Jurkat, Clone E6-1 (cell line): ENCODE data around the gene MNX1.

ENCODE experiments used
- DNase-seq: peaks from one replicate; pipeline ENCODE4 v3.0.0-alpha.2; 2011; ENCODE audit warnings: low read depth, low spot score
- H3K4me3 ChIP-seq: 2 replicates; pipeline ENCODE4 v1.5.1; 2011; ENCODE audit warnings: mild to moderate bottlenecking, low read length, control low read depth, moderate library complexity

Gene MNX1

GRCh38 chr7:157035302-157035701 is 24.8 kb upstream of the MNX1 start:
- no peak for DNase-seq
- no peak overlapping the region for H3K4me3 ChIP-seq

- H3K4me3 ChIP-seq: no peak overlapping the region
- no peak for DNase-seq
Observed at GRCh38 chr7:157033483-157034473, 23.3 kb upstream of the MNX1 start.

- no peak for DNase-seq
Observed at GRCh38 chr7:157032644-157033482, 22.4 kb upstream of the MNX1 start.

GRCh38 chr7:157032128-157032527 is 21.7 kb upstream of the MNX1 start:
- no peak for DNase-seq
- H3K4me3 ChIP-seq: no peak overlapping the region

More at GRCh38 chr7:157032644-157033482, 22.4 kb upstream of the MNX1 start:
- no peak overlapping the region for H3K4me3 ChIP-seq

GRCh38 chr7:157028199-157028903 is 17.9 kb upstream of the MNX1 start:
- H3K4me3 ChIP-seq: no peak overlapping the region
- DNase-seq: no peak

- no peak overlapping the region for H3K4me3 ChIP-seq
- DNase-seq: no peak
Observed at GRCh38 chr7:157027568-157028198, 17.2 kb upstream of the MNX1 start.

GRCh38 chr7:157024716-157025115 is 14.3 kb upstream of the MNX1 start:
- no peak for DNase-seq

GRCh38 chr7:157023589-157023905 is 13.1 kb upstream of the MNX1 start:
- no peak for DNase-seq

More at GRCh38 chr7:157024716-157025115, 14.3 kb upstream of the MNX1 start:
- H3K4me3 ChIP-seq: no peak overlapping the region

GRCh38 chr7:157022681-157023588 is 12.5 kb upstream of the MNX1 start:
- no peak overlapping the region for H3K4me3 ChIP-seq
- no peak for DNase-seq

More at GRCh38 chr7:157023589-157023905, 13.1 kb upstream of the MNX1 start:
- H3K4me3 ChIP-seq: no peak overlapping the region

GRCh38 chr7:157021871-157022680 is 11.6 kb upstream of the MNX1 start:
- no peak overlapping the region for H3K4me3 ChIP-seq
- DNase-seq: no peak

GRCh38 chr7:157021071-157021870 is 10.8 kb upstream of the MNX1 start:
- no peak overlapping the region for H3K4me3 ChIP-seq
- DNase-seq: no peak

- H3K4me3 ChIP-seq: no peak overlapping the region
- DNase-seq: no peak
Observed at GRCh38 chr7:157020514-157021070, 10.1 kb upstream of the MNX1 start.

GRCh38 chr7:157019718-157020451 is 9.4 kb upstream of the MNX1 start:
- H3K4me3 ChIP-seq: no peak overlapping the region
- no peak for DNase-seq

- no peak overlapping the region for H3K4me3 ChIP-seq
- no peak for DNase-seq
Observed at GRCh38 chr7:157018997-157019608, 8.6 kb upstream of the MNX1 start.

- DNase-seq: no peak
- H3K4me3 ChIP-seq: no peak overlapping the region
Observed at GRCh38 chr7:157018328-157018996, 8.0 kb upstream of the MNX1 start.
